Neuronal stem cell (in vitro differentiated cells): ENCODE results near the gene HOXA13.

Source experiments
- DNase-seq: peaks from one replicate; pipeline ENCODE4 v3.0.0-alpha.2; 2013; ENCODE audit warnings: low spot score
- H2AFZ ChIP-seq: one replicate; pipeline ENCODE4 v1.6.1; 2013; ENCODE audit warnings: mild to moderate bottlenecking, low read length, inconsistent platforms
- H2AK5ac ChIP-seq: 2 replicates; pipeline ENCODE4 v1.6.1; 2013; ENCODE audit warnings: low read depth, mild to moderate bottlenecking, inconsistent platforms, low read length, moderate library complexity, mixed read lengths
- H2BK120ac ChIP-seq: 2 replicates; pipeline ENCODE4 v1.6.1; 2013; ENCODE audit warnings: low read depth, mild to moderate bottlenecking, inconsistent platforms, low read length, moderate library complexity, mixed read lengths
- H2BK12ac ChIP-seq: one replicate; pipeline ENCODE4 v1.6.1; 2013; ENCODE audit warnings: low read length, inconsistent platforms
- H2BK15ac ChIP-seq: 2 replicates; pipeline ENCODE4 v1.6.1; 2013; ENCODE audit warnings: mild to moderate bottlenecking, low read length, inconsistent platforms, mixed read lengths
- H2BK5ac ChIP-seq: one replicate; pipeline ENCODE4 v1.6.1; 2013; ENCODE audit warnings: inconsistent platforms, mild to moderate bottlenecking, low read length, moderate library complexity
- H3K14ac ChIP-seq: one replicate; pipeline ENCODE4 v1.6.1; 2013; ENCODE audit warnings: low read length, inconsistent platforms
- H3K18ac ChIP-seq: 2 replicates; pipeline ENCODE4 v1.6.1; 2013; ENCODE audit warnings: low read length, inconsistent platforms
- H3K23ac ChIP-seq: 2 replicates; pipeline ENCODE4 v1.6.1; 2013; ENCODE audit warnings: low read depth, mild to moderate bottlenecking, mixed read lengths, low read length, inconsistent platforms; ENCODE audit not compliant: poor library complexity
- H3K27ac ChIP-seq: replicated peaks from 3 replicates; pipeline ENCODE4 v1.5.1; 2013; ENCODE audit warnings: low read length, inconsistent platforms
- H3K27me3 ChIP-seq, 3 experiments: 2 replicates each; pipeline ENCODE4 v1.6.1; 2013; ENCODE audit warnings: low read length in 3 of 3, mild to moderate bottlenecking in 2 of 3, inconsistent platforms in 1 of 3, low read depth in 1 of 3, mixed read lengths in 1 of 3, moderate library complexity in 1 of 3; ENCODE audit not compliant: control insufficient read depth in 3 of 3, insufficient read depth in 3 of 3
- H3K36me3 ChIP-seq, 2 donors: replicated peaks in 1 of 2; 2 replicates each; pipeline ENCODE4 v1.6.1; 2013; ENCODE audit warnings: low read length in 2 of 2; ENCODE audit not compliant: control insufficient read depth in 2 of 2, insufficient read depth in 2 of 2
- H3K4ac ChIP-seq: 2 replicates; pipeline ENCODE4 v1.6.1; 2013; ENCODE audit warnings: inconsistent platforms, mild to moderate bottlenecking, low read length, moderate library complexity
- H3K4me1 ChIP-seq, 2 donors: 1 replicate in 1 of 2; 2 replicates in 1 of 2; pipeline ENCODE4 v1.6.1; 2013; ENCODE audit warnings: low read length in 2 of 2, low read depth in 1 of 2; ENCODE audit not compliant: control insufficient read depth in 2 of 2, insufficient read depth in 1 of 2
- H3K4me2 ChIP-seq: one replicate; pipeline ENCODE4 v1.6.1; 2013; ENCODE audit warnings: mild to moderate bottlenecking, low read length, inconsistent platforms; ENCODE audit not compliant: insufficient read depth, poor library complexity, severe bottlenecking
- H3K4me3 ChIP-seq, 2 donors: 2 replicates each; pipeline ENCODE4 v1.5.1; 2013; ENCODE audit warnings: low read length in 2 of 2, mild to moderate bottlenecking in 2 of 2, inconsistent platforms in 1 of 2, moderate library complexity in 1 of 2
- H3K79me1 ChIP-seq: one replicate; pipeline ENCODE4 v1.6.1; 2013; ENCODE audit warnings: low read depth, mild to moderate bottlenecking, inconsistent platforms, low read length, moderate library complexity
- H3K9ac ChIP-seq: one replicate; pipeline ENCODE4 v1.6.1; 2013; ENCODE audit warnings: mild to moderate bottlenecking, low read depth, low read length, inconsistent platforms; ENCODE audit not compliant: poor library complexity
- H3K9me3 ChIP-seq, 2 donors: replicated peaks in 1 of 2; 2 replicates each; pipeline versions ENCODE3 to v1.6.1; 2013; ENCODE audit warnings: low read length in 2 of 2, mild to moderate bottlenecking in 2 of 2, inconsistent platforms in 1 of 2, low read depth in 1 of 2, mixed read lengths in 1 of 2, moderate library complexity in 1 of 2; ENCODE audit not compliant: control insufficient read depth in 2 of 2, insufficient read depth in 1 of 2
- H4K8ac ChIP-seq: one replicate; pipeline ENCODE4 v1.6.1; 2013; ENCODE audit warnings: low read depth, mild to moderate bottlenecking, inconsistent platforms, low read length, moderate library complexity
- H4K91ac ChIP-seq: one replicate; pipeline ENCODE4 v1.6.1; 2013; ENCODE audit warnings: low read length, low read depth, mild to moderate bottlenecking, inconsistent platforms; ENCODE audit not compliant: poor library complexity
- WGBS, 2 donors: extraction: QIAGEN DNeasy Blood & Tissue Kit; methylation state at CpG; one replicate each; pipeline ENCODE4 v1.1.7; 2013; ENCODE audit warnings: missing lambda C conversion rate in 2 of 2, mixed read lengths in 1 of 2; ENCODE audit not compliant: insufficient read length in 2 of 2, insufficient replicate concordance in 1 of 2; ENCODE audit errors: extremely low coverage in 2 of 2; 5-methylcytosine and 5-hydroxymethylcytosine counted together

The HOXA13 gene

DNA sequence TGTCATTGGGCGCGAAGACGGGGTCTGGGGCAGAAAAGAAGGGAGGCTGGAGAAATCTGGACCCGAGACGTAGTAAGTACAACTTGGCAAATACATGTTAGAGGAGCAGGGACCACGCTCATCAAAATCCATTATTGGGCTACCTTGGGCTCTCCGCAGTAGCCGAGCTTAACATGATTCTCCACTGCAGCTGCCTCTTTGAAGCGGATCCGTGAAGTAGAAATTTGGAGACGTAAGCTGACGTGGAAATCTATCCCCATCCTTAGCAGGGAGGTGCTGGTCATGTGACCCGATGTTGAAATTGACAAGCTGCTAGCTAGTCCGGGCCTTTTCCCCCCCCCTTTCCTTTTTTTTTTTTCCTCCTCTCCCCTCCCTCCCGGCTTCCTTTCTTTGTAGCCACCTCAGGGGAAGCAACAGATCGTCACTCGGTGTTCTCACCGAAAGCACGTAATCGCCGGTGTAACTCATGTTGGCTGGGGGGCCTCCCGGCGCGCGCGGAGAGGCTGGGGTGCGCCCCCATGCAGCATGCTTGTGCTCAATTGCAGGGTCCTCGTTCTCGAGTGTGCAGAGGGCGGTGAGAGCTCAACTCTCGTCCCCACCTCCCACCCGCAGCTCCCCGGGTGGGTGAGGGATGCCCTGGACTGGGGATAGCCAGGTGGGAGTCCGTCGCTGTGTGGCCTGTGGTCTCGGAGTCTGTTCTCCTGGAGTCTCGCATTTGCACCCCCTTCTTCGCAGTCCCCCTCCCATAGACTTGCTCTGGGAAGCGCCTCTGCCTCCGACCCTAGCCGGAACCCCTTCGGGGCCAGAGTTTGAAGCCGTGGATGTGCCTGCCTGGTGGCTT lies 14.7 kb downstream of the HOXA13 start, which contains the start of gene HOXA11:
TSS of gene HOXA11 (minus strand) at position 220 of the 841 bp plus-strand sequence. CDS start at position 132, 88 bp downstream.
- Histone ChIP-seq H3K4me1 (peaks cover 0 to 3% of the 10 kb centered on the region in 2 donors), H3K27ac (no peak within 1 kb of the TSS), H3K79me1 (no peaks in the 10 kb centered on the region), H3K14ac (peak within 1 kb of the TSS; percentile 50), H2BK15ac (no peak within 1 kb of the TSS), H4K91ac (no peak within 1 kb of the TSS), H4K8ac (no peak within 1 kb of the TSS), H3K4me3 (peak within 1 kb of the TSS in 1 of 2 donors; percentile 25), H2AK5ac (no peak within 1 kb of the TSS), H2AFZ (peak within 1 kb of the TSS; percentile 88), H3K9ac (no peak within 1 kb of the TSS), H2BK12ac (peak within 1 kb of the TSS; percentile 68), H2BK120ac (no peak within 1 kb of the TSS), H2BK5ac (no peak within 1 kb of the TSS), H3K23ac (peak within 1 kb of the TSS; percentile 82), H3K27me3 (peaks cover 75 to 99% (median 95%) of the 10 kb centered on the region in 3 experiments), H3K4ac (no peak within 1 kb of the TSS), H3K4me2 (peak within 1 kb of the TSS; percentile 24), H3K18ac (no peak within 1 kb of the TSS), H3K36me3 (no peaks in the 10 kb centered on the region), H3K9me3 (peaks cover 0 to 6% of the 10 kb centered on the region in 2 donors)
- WGBS, 2 donors: no CpG with 5 or more reads among the region's 43 CpGs
- no peak for DNase-seq

GRCh38 chr7:27184337-27185012 lies 15.4 kb downstream of the HOXA13 start:
- H3K4me3 ChIP-seq: peak overlapping the region in 1 of 2 donors; percentile 25
- H2AFZ ChIP-seq: peak overlapping the region; percentile 88
- WGBS, 2 donors: no CpG with 5 or more reads among the region's 72 CpGs

DNA sequence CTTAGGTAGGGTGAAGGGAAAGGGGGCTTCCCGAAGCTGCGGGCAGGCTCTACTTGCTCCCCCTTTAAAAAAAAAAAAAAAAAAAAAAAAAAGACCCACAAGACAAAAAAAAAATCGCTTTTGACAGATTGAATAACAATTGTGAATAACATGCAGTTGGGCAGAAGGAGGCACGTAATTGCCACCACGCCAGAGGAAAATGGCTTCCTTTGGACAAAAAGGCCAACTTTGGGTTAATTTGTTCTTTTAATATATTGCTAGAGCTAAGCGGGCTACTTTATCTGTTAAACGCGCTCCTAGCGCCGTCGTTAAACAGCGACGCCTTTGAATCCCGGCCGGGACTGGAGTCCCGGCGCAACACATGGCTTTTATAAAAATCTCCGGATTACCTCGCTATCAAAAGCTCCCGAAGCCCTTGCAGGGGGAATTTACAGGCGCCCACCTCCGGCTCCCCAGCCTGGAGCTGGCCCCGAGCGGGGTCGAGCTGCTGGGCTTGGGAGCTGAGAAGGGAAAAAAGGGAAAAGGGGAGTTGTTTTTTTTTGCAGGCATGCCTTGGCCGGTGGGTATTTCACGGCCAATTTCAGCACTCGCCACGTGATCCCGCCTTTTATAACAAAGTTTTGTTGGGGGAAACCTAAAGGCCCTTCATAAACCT lies 16.1 kb downstream of the HOXA13 start:
- Histone ChIP-seq H3K27ac (no peak overlapping the region), H3K79me1 (no peaks in the 10 kb centered on the region), H3K27me3 (peaks cover 70 to 99% (median 95%) of the 10 kb centered on the region in 3 experiments), H3K4me1 (peaks cover 0 to 3% of the 10 kb centered on the region in 2 donors), H2AFZ (peak overlapping the region; percentile 88), H3K23ac (peak overlapping the region; percentile 77), H3K14ac (no peak overlapping the region), H3K36me3 (no peaks in the 10 kb centered on the region), H3K4ac (no peak overlapping the region), H3K4me2 (no peak overlapping the region), H3K9ac (no peak overlapping the region), H4K8ac (no peak overlapping the region), H3K4me3 (peak overlapping the region in 1 of 2 donors; percentile 25), H4K91ac (no peak overlapping the region), H3K18ac (no peak overlapping the region), H2BK5ac (no peak overlapping the region), H2BK12ac (no peak overlapping the region), H2AK5ac (no peak overlapping the region), H3K9me3 (peaks cover 2 to 9% of the 10 kb centered on the region in 2 donors), H2BK15ac (no peak overlapping the region), H2BK120ac (no peak overlapping the region)
- DNase-seq: no peak
- WGBS, 2 donors: no CpG with 5 or more reads among the region's 30 CpGs

More at GRCh38 chr7:27184337-27185012, 15.4 kb downstream of the HOXA13 start:
- no peak overlapping the region for H2AK5ac ChIP-seq
- no peaks in the 10 kb centered on the region for H3K79me1 ChIP-seq
- peak overlapping the region; percentile 24 for H3K4me2 ChIP-seq
- H3K9me3 ChIP-seq: peaks cover 0 to 6% of the 10 kb centered on the region in 2 donors
- no peak overlapping the region for H2BK5ac ChIP-seq
- H3K36me3 ChIP-seq: no peaks in the 10 kb centered on the region
- H3K9ac ChIP-seq: no peak overlapping the region
- no peak overlapping the region for H4K91ac ChIP-seq
- H2BK120ac ChIP-seq: no peak overlapping the region
- H3K18ac ChIP-seq: no peak overlapping the region
- no peak overlapping the region for H2BK15ac ChIP-seq
- no peak overlapping the region for H3K14ac ChIP-seq
- H3K27ac ChIP-seq: no peak overlapping the region
- no peak overlapping the region for H4K8ac ChIP-seq
- H3K27me3 ChIP-seq: peaks cover 71 to 99% (median 95%) of the 10 kb centered on the region in 3 experiments
- DNase-seq: no peak
- H3K4me1 ChIP-seq: peaks cover 0 to 3% of the 10 kb centered on the region in 2 donors
- no peak overlapping the region for H3K4ac ChIP-seq
- no peak overlapping the region for H2BK12ac ChIP-seq
- peak overlapping the region; percentile 82 for H3K23ac ChIP-seq
